ENCODE measurements around the gene PLA2G15.

PLA2G15 gene

DNA sequence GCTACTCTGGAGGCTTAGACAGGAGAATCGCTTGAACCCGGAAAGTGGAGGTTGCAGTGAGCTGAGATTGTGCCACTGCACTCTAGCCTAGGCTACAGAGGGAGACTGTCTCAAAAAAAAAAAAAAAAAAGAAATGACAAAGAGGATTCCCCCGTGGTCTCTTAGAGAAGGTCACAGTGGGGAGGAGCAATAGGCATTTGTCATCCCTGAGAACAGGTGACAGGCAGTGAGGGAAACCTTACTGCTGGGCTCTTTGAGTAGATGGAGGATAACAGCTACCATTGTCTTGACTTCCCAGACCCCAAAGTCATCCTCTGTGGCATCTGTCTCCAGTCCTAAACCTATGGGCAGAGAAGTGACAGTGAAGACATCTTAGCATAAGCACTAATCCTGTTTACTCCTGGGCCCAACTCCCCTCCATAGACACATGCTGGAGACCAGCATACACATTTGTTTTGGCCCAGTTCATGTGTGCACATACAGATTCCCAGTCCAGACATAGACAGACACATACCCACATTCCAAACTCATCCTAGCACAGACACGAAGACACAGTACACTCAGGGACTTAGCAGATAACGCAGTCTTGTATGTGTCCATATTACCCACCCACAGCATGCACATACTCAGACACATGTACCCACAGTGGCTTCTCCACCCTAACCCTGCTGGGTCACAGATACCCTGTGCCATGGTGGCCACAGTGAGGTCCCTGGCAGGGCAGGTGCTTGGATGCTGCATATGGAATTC is 11.9 kb upstream of the PLA2G15 start:
- no peak for DNase-seq

DNA sequence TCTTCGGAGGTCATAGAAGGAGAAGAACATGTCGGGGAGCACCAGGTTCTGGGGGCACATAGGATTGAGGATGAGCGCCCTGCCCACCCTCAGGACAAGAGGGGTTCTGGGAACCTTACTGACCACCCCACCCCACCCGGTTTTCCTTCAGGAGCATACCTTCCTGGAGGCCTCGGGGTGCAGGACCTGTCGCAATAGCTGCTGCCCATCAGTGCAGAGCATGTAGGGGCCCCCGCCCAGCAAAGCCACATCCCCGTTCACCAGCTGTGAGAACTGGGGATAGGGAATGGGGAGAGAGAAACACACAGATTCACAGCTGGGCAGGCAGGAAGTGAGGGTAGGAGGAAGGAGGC is 11.4 kb upstream of the PLA2G15 start:
- no peak for DNase-seq

DNA sequence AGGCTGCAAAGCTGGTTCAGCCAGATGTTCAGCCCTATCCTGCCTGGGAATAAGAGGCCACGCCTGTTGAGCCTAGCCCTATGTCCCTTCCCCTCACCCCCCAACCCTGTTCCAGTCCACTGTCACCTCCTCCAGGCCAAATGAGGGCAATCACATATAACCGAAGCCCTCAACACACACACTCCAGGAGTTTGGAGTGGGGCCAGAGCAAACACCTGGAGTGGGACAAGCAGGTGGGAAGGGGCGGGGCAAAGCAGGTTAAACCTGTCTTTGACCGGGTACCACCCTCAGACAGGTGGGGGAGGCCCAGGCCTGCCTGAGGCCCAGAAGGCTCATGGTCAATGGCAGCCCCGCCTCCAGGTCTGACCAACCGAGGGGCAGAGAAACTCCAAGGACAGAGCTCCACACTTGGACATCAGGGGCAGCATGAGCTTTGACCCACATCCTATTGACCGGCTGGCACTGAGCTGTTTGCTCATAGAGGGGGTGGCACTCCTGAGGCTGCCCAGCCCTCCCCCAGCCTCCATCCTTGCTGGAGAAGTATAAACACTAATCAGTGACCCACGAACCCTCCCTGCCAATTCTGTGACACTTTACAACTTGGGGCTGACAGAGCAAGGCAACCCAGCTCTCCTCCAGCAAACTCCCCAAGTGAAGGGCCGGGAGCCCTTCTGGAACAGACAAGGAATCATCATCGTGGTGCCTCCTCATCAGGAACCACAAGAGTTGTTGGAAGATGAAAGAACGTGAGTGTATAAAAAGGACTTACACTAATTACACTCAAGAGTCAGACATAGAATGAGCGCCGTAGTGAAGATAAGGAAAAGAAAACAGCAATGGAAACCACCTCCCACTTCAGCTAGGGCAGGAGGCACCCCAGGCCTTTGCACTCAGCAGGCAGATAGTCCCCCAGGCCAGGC is 10.7 kb upstream of the PLA2G15 start:
- peak; percentile 76 to 89 (median 79) for DNase-seq

DNA sequence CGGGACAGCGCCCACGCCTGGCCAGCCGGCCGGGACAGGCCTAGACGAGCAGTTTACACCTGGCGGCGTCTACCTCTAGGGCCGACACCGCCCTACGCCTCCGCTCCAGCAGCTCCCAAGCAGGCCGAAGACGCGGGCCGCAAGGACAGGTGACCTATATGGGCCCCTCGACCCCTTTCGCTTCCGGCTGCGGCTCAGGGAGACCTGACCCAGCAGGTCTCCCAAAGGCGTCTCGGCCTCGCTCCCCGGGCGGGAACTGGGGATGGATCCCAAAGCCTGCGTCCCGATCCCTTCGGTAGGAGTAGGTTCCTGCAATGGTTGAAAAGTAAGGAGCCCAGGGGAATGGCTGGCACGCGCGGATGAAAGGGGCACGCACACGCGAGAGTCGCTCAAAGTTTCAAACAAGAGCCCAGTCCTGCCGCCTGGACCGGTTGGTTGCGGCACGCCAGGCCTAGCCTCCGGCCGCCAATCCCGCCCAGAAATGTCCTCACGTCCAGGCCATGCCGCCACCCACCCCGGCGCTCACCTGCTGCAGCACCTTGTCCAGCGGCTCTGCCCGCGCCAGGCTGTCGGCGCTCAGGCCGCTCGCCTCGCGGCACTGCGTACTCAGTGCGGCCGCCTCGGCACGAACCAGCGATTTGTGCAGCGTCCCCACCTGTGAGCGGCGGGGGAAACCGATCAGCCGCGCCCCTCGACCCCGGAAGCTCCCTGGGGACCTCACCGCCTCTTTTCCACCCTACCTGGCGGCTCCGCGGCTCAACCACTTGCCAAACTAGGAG is 9.9 kb upstream of the PLA2G15 start:
- DNase-seq, result peak in 2 of 3 experiments; percentile 49 to 60

DNA sequence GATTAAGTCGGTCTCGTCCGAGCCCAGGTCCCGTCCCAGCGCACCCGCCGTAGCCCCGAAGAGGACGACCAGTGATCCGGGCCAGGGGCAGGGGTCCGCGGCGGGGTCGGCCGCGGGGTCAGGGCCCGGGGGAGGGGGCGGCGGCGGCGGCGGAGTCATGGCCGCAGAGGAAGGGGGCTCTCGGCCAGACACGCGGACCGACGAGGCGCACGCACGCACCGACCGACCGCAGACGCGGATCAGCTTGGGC is 9.4 kb upstream of the PLA2G15 start, which contains the start of gene ESRP2:
TSS of gene ESRP2 (minus strand) at position 241 of the 250 bp plus-strand sequence. CDS start at position 159, 82 bp downstream.
- DNase-seq, result no peak

DNA sequence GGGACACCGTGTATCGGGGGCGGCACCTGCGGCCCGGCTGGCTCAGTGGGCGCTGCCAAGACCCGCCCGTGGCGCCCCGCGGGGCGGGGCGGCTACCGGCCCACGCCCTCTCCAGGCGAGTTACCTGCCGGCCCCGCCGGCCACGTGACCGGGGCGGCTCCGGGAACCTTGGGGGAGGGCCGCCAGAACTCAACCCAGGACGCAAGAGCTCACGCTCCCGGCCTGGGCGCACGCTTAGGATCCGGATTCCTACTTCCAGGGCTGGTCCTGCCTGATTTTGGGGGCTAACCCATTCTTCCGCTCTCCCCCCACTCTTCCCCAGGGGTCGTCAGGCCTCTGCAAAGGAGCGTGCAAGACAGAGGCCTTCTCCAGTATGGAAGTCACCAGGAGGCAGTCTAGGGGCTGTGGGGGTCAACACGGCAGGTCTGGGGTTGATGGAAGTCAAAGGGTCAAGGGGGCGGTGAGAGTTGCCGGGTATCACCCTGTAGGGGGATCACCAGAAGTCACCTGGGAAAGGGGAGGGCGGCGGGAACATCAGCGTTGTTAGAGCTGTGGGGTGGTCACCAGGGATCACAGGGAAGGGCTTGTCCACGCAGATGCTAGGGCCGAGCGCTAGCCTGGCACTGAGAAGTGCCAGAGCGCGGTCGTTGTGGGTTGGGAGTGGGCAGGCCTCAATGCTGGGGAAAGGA is 8.9 kb upstream of the PLA2G15 start:
- DNase-seq, result peak; percentile 54 to 66 (median 60)

DNA sequence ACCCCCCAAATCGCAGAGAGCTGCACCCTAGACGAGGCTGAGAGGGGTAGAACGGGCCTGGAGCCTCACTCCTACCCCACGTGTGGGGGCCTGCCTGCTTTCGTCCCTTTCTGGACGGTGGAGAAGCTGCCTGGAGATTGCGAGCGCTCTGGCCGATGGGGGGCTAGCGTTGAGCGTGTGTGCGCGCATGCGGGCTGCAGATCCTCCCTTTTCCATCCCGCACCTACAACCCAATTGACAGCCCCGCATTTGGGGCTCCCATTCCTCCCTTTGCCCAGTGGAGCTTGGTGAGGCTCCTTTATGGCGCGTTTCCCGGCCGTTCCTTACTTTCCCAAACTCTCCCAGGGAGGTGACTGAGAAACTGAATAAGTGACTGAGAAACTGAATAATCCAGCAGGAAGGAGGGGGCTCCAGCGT is 8.3 kb upstream of the PLA2G15 start:
- DNase-seq, result peak in 2 of 3 experiments; percentile 53 to 55

DNA sequence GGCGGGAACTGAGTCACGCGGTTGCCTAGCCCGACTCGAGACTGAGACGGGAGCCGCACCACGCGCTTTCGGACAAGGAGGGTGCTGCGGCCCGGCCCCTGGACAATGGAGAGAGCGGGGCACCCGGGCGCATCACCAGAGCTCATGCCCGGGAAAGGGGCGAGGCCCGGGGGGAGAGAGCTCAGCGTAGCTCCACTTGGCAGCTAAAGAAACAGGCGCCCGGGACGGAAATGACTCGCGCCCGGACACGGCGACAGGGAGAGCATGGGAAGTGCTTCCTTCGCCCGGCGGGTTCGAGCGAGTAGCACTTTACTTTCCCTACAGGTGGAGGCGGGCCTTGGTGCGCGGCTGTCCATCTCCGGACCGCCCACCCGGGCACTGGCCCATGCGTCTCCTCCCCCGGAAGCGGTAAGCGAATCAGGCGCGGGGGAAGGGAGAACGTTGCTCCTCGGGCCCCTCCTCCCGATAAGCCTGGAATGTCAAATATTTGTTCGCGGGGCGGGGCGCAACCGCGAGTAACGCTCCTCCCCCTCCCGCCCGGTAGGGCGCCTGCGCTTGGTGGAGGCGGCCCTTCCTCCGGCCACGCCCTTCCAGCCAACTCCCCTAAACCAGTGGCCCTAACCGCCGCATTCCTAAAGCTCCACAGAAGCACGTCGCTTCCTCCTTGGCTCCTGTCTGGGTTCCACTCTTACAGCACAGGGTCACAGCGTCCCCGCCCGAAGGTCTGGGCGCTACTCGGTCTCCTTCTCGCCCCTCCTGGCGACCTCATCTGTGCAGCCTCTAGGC is 7.7 kb upstream of the PLA2G15 start:
- peak; percentile 93 to 98 (median 94) for DNase-seq

DNA sequence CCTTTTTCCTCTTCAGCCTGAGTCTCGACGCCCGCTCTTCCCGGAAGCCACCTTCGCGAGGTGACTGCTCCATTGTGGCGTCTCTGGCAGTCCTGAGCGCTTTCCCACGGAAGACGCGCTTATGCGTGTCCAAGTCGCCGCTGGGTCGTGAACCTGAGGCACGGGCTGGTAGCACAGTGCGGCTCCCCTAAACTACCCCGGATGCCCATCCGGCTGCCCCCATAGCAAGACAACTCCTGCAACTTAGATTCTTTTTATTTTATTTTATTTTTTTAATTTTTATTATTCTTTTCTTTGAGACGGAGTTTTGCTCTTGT is 7.2 kb upstream of the PLA2G15 start:
- no peak for DNase-seq

DNA sequence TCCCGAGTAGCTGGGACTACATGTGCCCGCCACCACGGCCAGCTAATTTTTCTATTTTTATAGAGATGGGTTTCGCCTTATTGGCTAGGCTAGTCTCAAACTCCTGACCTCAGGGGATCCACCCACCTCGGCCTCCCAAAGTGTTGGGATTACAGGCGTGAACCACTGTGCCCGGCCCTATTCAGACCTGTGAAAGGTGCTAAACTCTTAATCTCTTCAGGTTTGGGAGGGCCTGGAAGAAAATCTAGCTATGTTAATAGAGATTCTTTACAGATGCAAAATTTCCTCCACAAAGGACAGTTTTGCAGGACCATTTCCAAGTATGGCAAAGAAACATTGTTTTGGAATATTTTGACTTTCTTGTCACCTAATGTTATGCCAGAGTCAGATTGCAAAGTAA is 3.1 kb upstream of the PLA2G15 start:
- DNase-seq, result no peak

DNA sequence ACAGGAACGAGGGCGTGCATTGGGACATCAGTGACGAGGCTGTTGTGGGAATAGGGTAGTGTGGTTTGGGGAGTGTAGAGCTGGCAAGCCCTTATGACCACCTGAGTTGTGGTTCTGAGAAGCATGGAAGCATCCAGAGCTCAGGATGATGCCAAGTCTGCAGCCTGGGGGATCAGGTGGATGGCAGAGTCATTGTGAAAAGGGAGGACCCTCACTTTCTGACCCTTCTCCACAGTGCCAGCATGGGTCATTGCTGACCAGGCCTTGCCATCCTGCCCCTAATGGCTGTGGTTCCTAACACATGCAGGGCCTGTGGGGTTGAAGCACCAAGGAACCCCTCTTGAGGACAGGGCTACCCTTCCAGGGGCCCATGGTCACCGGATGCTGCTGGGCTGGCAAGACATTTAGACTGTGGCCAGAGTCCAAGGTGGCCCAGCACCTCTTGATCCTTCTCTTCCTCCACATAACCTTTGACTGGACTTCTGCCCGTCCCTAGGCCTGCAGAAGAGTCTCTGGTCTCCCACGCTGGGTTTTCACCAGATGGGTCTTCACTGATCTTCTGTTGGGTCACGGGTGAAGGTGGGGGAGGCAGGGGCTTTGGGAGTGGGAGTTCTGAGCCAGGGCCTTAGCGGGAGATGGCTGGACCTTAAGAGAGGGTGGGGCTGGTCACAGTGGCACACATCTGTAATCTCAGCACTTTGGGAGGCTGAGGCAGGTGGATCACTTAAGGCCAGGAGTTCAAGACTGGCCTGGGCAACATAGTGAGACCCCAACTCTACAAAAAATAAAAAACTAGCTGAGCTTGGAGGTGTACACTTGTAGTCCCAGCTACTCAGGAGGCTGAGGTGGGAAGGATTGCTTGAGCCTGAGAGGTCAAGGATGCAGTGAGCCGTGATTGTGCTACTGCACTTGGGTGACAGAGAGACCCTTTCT is 2.0 kb upstream of the PLA2G15 start:
- DNase-seq, result no peak

DNA sequence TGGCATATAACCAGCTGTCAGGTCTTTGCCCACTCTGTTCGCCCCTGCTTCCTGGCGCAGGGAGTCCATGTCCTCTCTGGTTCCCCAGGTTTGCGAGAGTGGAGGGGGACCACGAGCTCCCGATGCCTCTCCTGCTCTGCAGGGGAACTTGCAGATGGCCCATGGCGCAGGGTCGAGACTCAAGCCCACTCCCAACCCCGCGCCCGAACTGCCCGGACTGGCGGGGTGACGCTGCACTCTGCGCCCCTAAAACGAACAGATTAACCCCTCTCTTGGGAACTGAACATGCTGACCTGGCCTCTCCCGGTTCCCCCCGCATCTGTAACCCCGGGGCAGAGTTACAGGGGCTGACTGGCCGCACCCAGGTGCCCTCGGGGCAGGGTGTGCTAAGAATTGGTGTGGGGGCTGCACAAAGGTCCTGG is 681 bp upstream of the PLA2G15 start:
- DNase-seq, result peak in 1 of 3 experiments; percentile 47

DNA sequence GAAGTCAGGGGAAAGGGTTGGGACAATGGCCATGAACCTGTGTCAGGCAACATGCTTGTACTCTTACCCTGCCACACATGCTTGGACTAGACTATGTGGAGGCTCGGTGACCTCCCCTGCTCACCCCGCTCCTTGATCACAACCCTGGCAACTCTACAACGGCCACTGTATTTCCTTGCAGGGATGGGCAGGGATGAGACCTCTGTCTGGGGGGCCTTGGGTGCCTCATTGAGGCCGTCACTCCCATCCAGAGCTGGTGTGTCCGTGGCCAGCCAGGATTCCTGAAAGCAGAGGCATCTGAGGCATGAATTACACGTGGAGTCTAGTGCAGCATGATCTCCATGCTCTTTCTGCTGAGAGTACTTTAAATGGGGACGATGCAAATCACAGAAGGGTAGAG is 948 bp downstream of the PLA2G15 start:
- no peak for DNase-seq

DNA sequence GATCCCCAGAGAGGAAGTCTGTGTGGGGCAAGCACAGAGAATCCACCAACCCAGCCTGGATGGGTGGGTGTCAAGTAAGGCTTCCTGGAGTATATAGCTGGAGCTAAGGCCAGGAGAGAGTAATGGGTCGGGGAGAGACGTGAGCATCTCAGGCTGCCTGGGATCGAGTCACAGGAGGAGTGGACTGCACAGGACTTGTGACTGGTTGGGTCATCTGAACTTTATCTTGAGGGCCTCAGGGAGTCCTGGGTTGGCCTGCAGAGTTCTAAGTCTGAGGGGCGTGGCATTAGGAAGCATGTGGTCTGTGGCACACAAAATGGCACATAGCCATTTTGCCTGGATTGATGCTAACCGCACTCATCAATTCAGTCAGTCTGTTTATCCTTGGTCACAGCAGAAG is 1.5 kb downstream of the PLA2G15 start:
- DNase-seq, result no peak

DNA sequence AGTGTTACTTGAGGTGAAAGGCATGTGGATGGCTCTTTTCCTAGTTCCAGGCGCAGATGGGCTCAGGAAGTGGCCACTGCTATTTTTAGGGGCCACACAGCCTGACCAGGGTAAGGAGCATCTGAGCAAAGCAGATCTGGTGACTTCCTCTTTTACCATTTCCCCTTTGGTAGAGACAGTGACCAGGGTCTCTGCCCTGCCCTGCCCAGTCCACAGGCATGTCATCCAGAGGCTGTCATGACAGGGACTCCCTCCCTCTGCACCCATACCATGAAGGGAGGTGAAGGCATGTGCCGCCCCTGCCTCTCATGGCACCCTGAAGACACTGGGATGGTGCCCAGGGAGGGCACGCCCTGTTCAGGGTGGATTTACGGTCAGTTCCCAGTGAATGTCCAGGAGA is 2.2 kb downstream of the PLA2G15 start:
- DNase-seq, result no peak

DNA sequence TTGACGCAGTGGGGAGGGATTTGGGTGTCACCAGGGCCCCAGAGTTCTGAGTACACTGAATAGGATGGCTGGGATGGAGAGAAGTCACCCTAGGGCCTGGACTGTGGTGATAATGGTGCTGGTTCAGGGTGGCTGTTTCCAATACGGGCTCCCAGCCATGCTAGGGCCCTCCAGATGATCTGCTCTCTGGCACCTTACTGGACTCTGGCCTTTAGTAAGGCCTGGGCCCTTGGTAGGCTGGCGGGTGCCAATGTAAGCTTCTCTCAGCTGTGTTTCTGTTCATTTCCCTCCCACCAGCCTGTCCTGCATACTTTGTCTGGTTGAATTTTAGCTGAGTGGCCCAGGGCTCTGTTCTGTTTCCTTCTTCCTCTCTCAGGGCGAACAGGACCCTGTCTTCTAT is 2.8 kb downstream of the PLA2G15 start:
- no peak for DNase-seq

DNA sequence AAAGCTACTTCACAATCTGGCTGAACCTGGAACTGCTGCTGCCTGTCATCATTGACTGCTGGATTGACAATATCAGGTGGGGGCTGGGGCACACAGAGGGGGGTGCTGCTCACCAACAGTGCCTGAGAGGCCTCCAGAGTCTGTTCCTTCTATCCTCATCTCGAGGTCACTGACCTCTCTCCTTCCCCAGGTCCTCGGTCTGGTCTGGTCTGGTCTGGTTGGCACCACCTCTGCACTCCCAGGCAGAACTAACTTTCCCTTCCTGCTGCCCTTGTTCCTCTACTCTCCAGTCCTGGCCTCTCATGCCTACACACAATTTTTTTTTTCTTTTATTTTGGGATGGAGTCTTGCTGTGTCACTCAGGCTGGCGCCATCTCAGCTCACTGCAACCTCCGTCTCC is 4.2 kb downstream of the PLA2G15 start:
- no peak for DNase-seq

DNA sequence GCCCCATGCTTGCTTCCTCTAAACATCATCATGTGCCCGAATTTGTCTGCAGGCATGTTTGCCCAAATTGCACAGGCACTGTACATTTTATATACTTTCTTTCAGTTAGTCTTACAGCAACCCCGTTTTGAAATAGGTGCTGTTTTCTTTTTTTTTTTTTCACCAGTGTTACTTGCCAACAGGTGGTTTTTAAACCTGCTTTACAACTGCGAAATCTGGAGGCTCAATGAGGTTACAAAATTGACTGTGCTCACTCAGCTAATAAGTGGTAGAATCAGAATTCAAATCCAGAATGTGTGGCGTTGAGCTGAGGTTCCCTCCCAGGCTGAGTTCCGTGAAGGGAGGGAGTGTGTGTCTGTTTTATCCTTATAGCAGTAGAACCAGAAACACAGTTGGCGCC is 5.8 kb downstream of the PLA2G15 start:
- DNase-seq, result no peak

DNA sequence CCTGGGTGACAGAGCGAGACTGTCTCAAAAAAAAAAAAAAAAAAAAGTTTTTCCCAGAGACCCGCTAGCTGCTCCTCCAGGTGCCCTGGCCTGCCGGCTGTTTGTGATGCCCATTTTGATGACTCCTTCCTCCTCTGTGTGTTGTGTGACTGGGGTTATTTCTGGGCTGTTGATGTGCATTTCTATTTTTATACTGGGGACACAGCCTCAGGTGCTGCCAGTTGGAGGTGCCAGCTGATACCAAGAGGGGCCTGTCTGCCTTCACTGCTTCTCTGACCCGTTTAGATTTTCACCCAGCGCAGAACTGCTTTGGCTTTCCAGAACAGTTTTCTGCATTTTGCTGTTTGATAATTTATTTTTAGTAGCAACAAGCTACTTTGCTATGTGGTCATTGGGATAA is 6.7 kb downstream of the PLA2G15 start:
- DNase-seq, result no peak

DNA sequence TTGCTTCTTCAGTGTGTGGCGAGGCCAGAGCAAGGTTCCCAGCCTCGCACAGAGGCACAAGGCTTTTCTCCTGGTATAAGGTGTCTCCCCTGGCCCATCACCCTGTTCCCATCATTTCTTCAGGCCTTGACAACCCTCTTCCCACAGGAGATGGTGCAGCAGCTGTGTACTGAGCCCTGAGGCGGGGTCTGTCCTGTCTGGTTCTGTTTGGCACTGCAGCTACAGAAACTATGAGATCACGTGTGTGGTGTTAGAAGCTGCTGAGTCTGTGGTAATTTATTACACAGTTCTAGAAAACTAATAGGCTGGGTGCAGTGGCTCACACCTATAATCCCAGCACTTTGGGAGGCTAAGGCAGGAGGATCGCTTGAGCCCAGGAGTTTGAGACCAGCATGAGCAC is 7.2 kb downstream of the PLA2G15 start:
- DNase-seq, result no peak

DNA sequence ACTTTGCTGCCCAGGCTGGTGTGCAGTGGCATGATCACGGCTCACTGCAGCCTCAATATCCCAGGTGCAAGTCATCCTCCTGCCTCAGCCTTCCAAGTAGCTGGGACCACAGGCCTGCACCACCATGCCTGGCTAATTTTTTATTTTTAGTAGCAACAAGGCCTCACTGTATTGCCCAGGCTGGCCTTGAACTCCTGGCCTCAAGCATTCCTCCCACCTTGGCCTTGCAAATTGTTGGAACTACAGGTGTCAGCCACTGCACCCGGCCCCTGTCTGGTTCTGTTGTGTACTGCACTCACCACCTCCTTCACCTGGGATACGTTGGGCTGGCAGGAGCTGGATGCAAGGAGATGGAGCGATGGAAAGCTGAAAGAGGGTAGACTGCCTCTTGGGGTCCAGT is 8.5 kb downstream of the PLA2G15 start:
- DNase-seq, result no peak
